GM21447 (cell line): ENCODE results near the gene USHBP1.

Experiments used
- ATAC-seq: cut with Tn5 transposase; IDR thresholded peaks from one replicate; pipeline ENCODE4 v1.9.1; 2021; ENCODE audit not compliant: unreplicated experiment

The USHBP1 gene

GRCh38 chr19:17215127-17215971 lies 49.2 kb downstream of the USHBP1 start, which contains the start of gene USE1:
USE1 (plus strand) TSS chr19:17215357; CDS start chr19:17215406, 49 bp downstream.
- peak; percentile 79 for ATAC-seq

DNA sequence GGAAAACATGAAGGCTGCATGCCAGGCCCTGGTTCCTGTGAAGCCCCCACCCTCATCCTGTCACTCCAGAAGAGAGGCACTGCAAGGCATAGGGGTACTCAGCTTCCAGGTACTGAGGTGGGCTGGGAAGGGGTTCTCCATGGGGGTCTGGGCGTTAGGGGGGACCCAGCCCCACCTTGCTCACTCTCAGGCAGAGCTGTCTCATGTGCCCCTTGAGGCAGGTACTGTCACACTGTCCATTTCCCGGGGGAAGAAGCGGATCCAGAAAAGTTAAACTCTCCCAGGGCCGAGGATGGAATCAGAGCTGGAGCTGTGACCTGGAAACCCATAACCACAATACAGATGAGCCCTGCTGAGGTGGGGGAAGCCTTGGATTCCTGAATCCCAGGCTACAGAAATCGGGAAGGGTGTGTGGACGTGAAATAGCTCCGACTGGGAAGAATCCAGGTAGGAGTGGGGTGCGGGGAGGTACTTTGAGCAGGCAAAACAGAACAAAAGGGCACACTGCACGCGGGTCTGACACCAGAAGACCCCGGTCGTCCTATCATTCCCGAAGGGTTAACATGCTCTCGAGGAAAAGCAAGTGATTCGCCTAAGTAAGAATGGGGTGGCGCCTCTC lies 49.9 kb downstream of the USHBP1 start:
- ATAC-seq, result no peak

- ATAC-seq, result no peak
Observed at GRCh38 chr19:17213334-17213733, 51.2 kb downstream of the USHBP1 start.

GRCh38 chr19:17211547-17212446 lies 52.7 kb downstream of the USHBP1 start:
- ATAC-seq, result no peak

- ATAC-seq, result no peak
Observed at GRCh38 chr19:17210296-17210695, 54.2 kb downstream of the USHBP1 start.

DNA sequence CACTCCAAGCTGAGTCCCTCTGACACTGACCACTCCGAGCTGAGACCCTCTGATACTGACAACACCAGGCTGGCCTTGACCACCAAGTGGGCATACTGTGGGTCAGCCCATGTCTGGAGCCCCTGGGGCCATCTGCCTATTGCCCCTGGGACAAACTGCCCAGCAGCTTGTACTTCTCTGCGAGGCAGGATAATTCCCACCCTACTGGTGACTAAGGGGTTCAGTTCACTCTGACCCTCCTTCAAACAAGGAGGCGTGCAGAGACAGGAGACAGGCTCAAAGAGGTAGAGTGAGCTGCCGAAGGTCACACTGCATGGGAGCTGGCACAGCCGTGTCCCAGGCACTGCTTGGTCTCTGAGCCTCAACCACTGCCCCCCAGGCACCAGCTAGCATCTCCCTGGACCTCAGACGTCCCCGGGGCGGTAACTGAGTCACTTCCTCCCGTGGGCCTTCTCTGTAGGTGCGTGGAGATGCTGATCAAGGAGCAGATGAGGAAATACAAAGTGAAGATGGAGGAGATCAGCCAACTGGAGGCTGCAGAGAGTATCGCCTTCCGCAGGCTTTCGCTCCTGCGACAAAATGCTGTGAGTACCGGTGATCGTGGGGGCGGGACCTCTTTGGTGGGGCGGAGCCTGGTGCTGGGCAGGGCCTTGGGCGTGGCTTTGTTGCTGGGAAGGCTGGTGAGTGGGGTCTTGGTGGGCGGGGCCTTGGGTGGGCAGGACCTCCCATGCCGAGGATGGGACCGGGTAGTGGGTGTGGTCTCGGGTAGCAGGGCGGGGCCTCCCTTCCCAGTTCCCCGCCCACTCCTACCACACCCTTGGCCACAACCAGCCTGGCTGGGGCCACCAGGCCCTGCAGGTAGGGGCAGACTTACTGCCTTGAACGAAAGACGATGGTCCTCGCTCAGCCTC lies 55.2 kb downstream of the USHBP1 start:
- no peak for ATAC-seq

DNA sequence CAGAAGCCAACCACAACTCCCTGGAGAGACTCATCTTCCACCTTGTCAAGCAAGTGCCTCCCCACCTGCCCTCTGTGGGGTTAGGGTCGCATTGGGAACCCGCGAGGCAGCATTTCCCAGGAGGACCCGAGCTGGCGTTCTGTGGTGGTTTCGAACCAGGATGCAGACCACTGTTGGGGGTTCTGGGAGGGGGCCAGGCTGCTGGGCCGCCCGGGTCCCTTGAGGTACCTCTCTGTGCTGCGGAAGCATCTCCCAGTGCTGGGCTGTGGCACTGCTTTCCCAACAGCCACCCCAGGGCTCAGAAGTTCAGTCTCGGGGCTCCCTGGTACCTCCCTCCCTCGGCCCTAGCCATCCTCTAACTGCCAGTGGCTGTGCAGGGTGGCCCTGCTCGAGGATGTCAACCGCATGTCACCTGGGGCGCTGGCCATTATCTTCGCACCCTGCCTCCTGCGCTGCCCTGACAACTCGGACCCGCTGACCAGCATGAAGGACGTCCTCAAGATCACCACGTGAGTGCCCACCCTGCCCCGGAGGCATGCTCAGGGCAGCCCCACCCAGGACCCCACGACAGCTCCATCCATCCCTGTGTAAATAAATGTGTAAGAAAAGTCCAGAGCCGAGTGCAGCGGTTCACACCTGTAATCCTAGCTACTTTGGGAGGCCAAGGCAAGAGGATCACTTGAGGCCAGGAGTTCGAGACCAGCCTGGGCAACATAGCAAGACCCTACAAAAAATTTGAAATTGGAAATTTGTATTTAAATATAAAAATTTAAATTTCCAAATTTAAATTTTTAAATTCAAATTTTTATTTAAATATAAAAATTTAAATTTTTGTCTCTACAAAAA lies 57.6 kb downstream of the USHBP1 start:
- no peak for ATAC-seq

- no peak for ATAC-seq
Observed at GRCh38 chr19:17205237-17206140, 59.1 kb downstream of the USHBP1 start.

DNA sequence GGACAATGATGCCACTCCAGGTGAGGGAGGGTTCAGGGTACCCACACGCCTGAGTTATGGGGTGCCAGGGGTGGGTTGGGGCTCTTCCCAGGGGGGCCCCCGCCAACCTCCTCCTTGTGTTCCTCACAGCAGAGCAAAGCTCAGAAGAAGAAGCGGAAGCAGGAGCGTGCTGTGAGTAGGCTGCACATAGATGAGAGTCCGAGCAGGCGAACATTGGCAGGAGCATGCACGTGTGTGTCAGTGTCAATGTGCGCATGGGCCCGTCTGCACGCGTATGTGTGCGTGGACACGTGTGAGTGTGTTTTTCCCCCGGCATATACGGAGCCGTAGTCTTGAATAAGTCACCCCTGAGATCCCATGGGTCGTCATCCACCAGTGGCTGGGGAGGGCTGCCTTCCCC lies 61.8 kb downstream of the USHBP1 start:
- no peak for ATAC-seq

DNA sequence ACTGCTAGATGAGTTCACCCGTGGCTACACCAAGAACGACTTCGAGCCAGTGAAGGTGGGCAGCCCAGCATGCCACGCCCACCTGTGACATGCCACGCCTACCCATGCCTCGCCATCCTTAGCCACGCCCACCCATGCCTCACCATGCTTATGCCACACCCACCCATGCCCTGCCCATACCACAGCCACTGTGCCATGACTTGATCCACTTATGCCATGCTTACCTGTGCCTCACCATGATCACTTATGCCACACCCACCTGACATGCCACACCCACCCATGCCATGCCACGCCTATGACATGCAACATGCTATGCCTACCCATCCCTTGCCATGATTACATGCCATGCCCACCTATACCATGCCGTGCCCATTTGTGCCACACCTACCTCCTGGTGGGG lies 62.3 kb downstream of the USHBP1 start:
- ATAC-seq, result no peak

DNA sequence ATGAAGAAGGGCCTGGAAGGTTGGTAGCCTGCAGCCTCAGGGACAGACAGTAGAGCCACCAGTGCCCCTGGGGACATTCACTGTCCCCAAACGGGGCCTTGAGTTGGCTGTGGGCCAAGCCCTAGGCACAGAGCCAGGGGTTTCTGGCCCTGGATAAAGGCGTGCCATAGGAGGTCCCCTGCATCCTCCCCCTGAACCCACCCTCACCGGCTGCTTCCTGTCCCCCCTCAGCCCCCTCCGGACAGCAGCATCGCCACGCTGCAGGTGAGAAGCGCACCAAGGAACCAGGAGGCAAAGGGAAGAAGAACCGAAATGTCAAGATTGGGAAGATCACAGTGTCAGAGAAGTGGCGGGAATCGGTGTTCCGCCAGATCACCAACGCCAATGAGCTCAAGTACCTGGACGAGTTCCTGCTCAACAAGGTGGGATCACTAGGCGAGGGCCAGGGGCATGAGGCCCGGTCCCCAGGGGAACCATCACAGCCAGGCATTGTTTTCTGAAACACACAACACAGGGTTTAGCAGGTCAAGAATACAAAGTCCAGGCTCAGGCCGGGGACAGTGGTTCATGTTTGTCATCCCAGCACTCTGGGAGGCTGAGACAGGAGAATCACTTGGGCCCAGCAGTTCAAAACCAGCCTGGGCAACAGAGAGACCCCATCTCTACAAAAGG lies 64.0 kb downstream of the USHBP1 start:
- ATAC-seq, result no peak
